GM18505 (cell line): ENCODE measurements around the gene SGSM1.

Experiments
- ATAC-seq: cut with Tn5 transposase; IDR thresholded peaks from one replicate; pipeline ENCODE4 v1.9.1; 2021; ENCODE audit not compliant: unreplicated experiment
- POLR2A ChIP-seq: IDR thresholded peaks from 4 replicates; pipeline ENCODE4 v1.6.1; 2011; ENCODE audit warnings: borderline replicate concordance; ENCODE audit not compliant: insufficient read depth, insufficient read length; ENCODE audit errors: extremely low read depth

The SGSM1 gene

GRCh38 chr22:24948356-24949202, 142.6 kb downstream of the SGSM1 start:
- ATAC-seq: no peak
- TF ChIP-seq POLR2A: no peak

GRCh38 chr22:24950272-24950902, 144.4 kb downstream of the SGSM1 start:
- no peak for ATAC-seq

GRCh38 chr22:24951942-24952836, 146.2 kb downstream of the SGSM1 start, which contains the start of gene KIAA1671:
KIAA1671 (plus strand) TSS chr22:24952716; CDS start chr22:25028000, 75,284 bp downstream.
- peak; percentile 68 for ATAC-seq
- no peak for TF ChIP-seq POLR2A

More at GRCh38 chr22:24950272-24950902, 144.4 kb downstream of the SGSM1 start:
- TF ChIP-seq POLR2A: no peak

- TF ChIP-seq POLR2A: no peak
- no peak for ATAC-seq
Measured at GRCh38 chr22:24952837-24953383, 146.9 kb downstream of the SGSM1 start.

GRCh38 chr22:24953384-24954113, 147.5 kb downstream of the SGSM1 start:
- no peak for ATAC-seq

GRCh38 chr22:24954114-24954463, 148.1 kb downstream of the SGSM1 start:
- no peak for TF ChIP-seq POLR2A
- ATAC-seq: no peak

More at GRCh38 chr22:24953384-24954113, 147.5 kb downstream of the SGSM1 start:
- no peak for TF ChIP-seq POLR2A

- TF ChIP-seq POLR2A: no peak
Measured at GRCh38 chr22:24954856-24955255, 148.8 kb downstream of the SGSM1 start.

GRCh38 chr22:24957043-24957442, 151.0 kb downstream of the SGSM1 start:
- ATAC-seq: no peak
- TF ChIP-seq POLR2A: no peak

More at GRCh38 chr22:24954856-24955255, 148.8 kb downstream of the SGSM1 start:
- no peak for ATAC-seq

- no peak for TF ChIP-seq POLR2A
- ATAC-seq: no peak
Measured at GRCh38 chr22:24961217-24961844, 155.3 kb downstream of the SGSM1 start.

GRCh38 chr22:24962094-24962493, 156.1 kb downstream of the SGSM1 start:
- no peak for ATAC-seq
- TF ChIP-seq POLR2A: no peak

- no peak for ATAC-seq
- TF ChIP-seq POLR2A: no peak
Measured at GRCh38 chr22:24962835-24963234, 156.8 kb downstream of the SGSM1 start.

- no peak for TF ChIP-seq POLR2A
Measured at GRCh38 chr22:24964441-24964840, 158.4 kb downstream of the SGSM1 start.

GRCh38 chr22:24965822-24966626, 160.0 kb downstream of the SGSM1 start:
- TF ChIP-seq POLR2A: no peak

More at GRCh38 chr22:24964441-24964840, 158.4 kb downstream of the SGSM1 start:
- ATAC-seq: no peak

More at GRCh38 chr22:24965822-24966626, 160.0 kb downstream of the SGSM1 start:
- ATAC-seq: no peak
